Breast epithelium (tissue), 4 donors: ENCODE measurements around the gene REPS2. TPM values are rescaled to one million over a fixed set of nuclear protein-coding genes. Genes with fewer than 3 reads are reported as not detected.

Source experiments
- DNase-seq, 2 donors: peaks; one replicate each; pipeline ENCODE4 v3.0.0-alpha.2; 2019; ENCODE audit warnings: low spot score in 2 of 2
- H3K27ac ChIP-seq, 2 donors: fragments of 200-600 bp; sonication (generic) in 1 of 2; one replicate each; pipeline ENCODE4 v1.5.1; 2016 to 2019; ENCODE audit warnings: mild to moderate bottlenecking in 1 of 2
- H3K27me3 ChIP-seq, 2 donors: fragments of 200-600 bp; sonication (generic) in 1 of 2; one replicate each; pipeline versions ENCODE4 v1.5.1 to v1.6.0; 2017 to 2019; ENCODE audit warnings: control low read depth in 1 of 2, mild to moderate bottlenecking in 1 of 2
- H3K36me3 ChIP-seq: fragments of 200-600 bp; one replicate; pipeline ENCODE4 v1.5.1; 2019
- H3K4me1 ChIP-seq, 2 donors: fragments of 200-600 bp; sonication (generic); one replicate each; pipeline ENCODE4 v1.5.1; 2016 to 2019; ENCODE audit warnings: control low read depth in 1 of 2
- H3K4me3 ChIP-seq, 3 donors: fragments of 200-600 bp; sonication (generic); 1 replicate in 2 of 3; 2 replicates in 1 of 3; pipeline ENCODE4 v1.5.1; 2016 to 2019; ENCODE audit warnings: mild to moderate bottlenecking in 3 of 3, moderate library complexity in 2 of 3
- H3K9me3 ChIP-seq, 2 donors: fragments of 200-600 bp; sonication (generic) in 1 of 2; one replicate each; pipeline ENCODE4 v1.5.1; 2016 to 2019; ENCODE audit warnings: control low read depth in 1 of 2
- POLR2A ChIP-seq: fragments of 450-650 bp; IDR thresholded peaks from one replicate; pipeline ENCODE4 v1.6.1; 2016; ENCODE audit warnings: antibody characterized with exemption, mild to moderate bottlenecking, moderate library complexity
- POLR2AphosphoS5 ChIP-seq, 3 donors: sonication (generic); formaldehyde crosslinking; IDR thresholded peaks; one replicate each; pipeline ENCODE4 v1.6.1; 2017; ENCODE audit warnings: antibody characterized with exemption in 3 of 3
- intact Hi-C: fragments of 100-400 bp; cut with DNase I; formaldehyde crosslinking; loops from one replicate; pipeline ENCODE4 v1.15.1; 2023; ENCODE audit warnings: low total_unique reads
- total RNA-seq, 3 donors: library from RNA; depleted of rRNA; stranded (reverse); fragments of >200 nt; gene quantifications; one replicate each; pipeline ENCODE4 v1.1.0, GENCODE V29; 2016
- TF ChIP-seq, protein P1 (sequence below), 3 donors: fragments of 450-650 bp; IDR thresholded peaks; one replicate each; pipeline ENCODE4 v1.5.1; 2016 to 2017; ENCODE audit warnings: antibody characterized with exemption in 3 of 3, mild to moderate bottlenecking in 3 of 3, moderate library complexity in 3 of 3

The REPS2 gene
- total RNA-seq, 3 donors from 2014 or later = 9.6 to 21.4 (median 13.1) TPM

GRCh38 chrX:17025621-17026302 is 79.3 kb downstream of the REPS2 start:
- no peak overlapping the region for H3K27ac ChIP-seq
- H3K4me3 ChIP-seq = no peak overlapping the region
- H3K4me1 ChIP-seq = no peaks in the 10 kb centered on the region
- no peaks in the 10 kb centered on the region for H3K36me3 ChIP-seq
- H3K27me3 ChIP-seq = peaks cover 0 to 29% of the 10 kb centered on the region in 2 donors
- TF ChIP-seq, protein P1, sequence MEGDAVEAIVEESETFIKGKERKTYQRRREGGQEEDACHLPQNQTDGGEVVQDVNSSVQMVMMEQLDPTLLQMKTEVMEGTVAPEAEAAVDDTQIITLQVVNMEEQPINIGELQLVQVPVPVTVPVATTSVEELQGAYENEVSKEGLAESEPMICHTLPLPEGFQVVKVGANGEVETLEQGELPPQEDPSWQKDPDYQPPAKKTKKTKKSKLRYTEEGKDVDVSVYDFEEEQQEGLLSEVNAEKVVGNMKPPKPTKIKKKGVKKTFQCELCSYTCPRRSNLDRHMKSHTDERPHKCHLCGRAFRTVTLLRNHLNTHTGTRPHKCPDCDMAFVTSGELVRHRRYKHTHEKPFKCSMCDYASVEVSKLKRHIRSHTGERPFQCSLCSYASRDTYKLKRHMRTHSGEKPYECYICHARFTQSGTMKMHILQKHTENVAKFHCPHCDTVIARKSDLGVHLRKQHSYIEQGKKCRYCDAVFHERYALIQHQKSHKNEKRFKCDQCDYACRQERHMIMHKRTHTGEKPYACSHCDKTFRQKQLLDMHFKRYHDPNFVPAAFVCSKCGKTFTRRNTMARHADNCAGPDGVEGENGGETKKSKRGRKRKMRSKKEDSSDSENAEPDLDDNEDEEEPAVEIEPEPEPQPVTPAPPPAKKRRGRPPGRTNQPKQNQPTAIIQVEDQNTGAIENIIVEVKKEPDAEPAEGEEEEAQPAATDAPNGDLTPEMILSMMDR (IDR thresholded peaks at IDR 0.05) = no peak
- TF ChIP-seq POLR2AphosphoS5 (IDR thresholded peaks at IDR 0.05) = no peak
- no peak for TF ChIP-seq POLR2A
- no peaks in the 10 kb centered on the region for H3K9me3 ChIP-seq
- intact Hi-C loops = no loop called here
- no peak for DNase-seq

GRCh38 chrX:17027931-17028330 is 81.5 kb downstream of the REPS2 start:
- TF ChIP-seq, protein P1 (IDR thresholded peaks at IDR 0.05) = no peak
- no peaks in the 10 kb centered on the region for H3K36me3 ChIP-seq
- intact Hi-C loops = no loop called here
- H3K27ac ChIP-seq = no peak overlapping the region
- DNase-seq = no peak
- no peaks in the 10 kb centered on the region for H3K4me1 ChIP-seq
- H3K4me3 ChIP-seq = no peak overlapping the region
- no peaks in the 10 kb centered on the region for H3K9me3 ChIP-seq
- peaks cover 0 to 32% of the 10 kb centered on the region in 2 donors for H3K27me3 ChIP-seq

DNA sequence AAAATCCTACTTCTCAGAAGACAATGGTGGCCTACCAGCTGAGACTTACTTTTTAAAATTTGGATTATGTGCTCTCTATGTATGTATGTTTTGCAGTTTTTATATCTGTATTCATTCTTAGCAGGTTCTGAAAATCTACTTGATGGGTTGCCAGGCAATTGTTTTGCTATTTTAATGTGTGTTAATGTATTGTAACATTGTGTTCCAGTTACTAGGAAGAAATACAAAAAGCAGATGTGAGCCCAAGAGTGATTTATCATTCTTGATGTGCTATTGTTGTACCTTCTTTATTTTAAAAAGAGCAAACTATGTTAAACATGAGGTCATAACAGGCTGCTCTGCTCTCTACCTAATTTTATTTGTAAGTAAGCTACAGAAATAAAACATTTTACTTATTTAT is 81.9 kb downstream of the REPS2 start:
- intact Hi-C loops = no loop called here
- no peaks in the 10 kb centered on the region for H3K4me1 ChIP-seq
- no peak overlapping the region for H3K27ac ChIP-seq

DNA sequence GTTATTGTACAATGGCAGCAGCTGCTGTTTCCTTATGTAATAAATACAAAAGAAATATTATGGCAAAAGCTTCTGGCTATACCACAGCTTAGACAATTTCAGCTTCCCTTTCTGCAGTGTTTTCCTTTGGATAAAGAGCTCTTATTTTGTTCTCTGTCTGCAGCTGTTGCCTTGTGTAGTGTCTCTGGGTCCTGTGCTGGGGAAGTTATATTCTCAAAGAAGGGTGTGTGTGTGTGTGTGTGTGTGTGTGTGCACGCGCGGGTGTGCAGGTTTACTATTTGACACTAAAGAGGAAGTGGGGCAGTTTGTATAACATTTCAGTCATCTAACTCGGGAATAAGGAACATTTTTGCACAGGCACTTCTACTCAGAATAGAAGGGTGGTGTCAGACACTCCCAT is 83.6 kb downstream of the REPS2 start:
- H3K27me3 ChIP-seq = peaks cover 0 to 40% of the 10 kb centered on the region in 2 donors
- intact Hi-C loops = no loop called here
- no peaks in the 10 kb centered on the region for H3K36me3 ChIP-seq
- DNase-seq = no peak
- H3K9me3 ChIP-seq = no peaks in the 10 kb centered on the region
- no peak overlapping the region for H3K4me3 ChIP-seq
- H3K4me1 ChIP-seq = no peaks in the 10 kb centered on the region
- H3K27ac ChIP-seq = no peak overlapping the region
- TF ChIP-seq POLR2A (no peak), POLR2AphosphoS5 (IDR thresholded peaks at IDR 0.05) (no peak)
- TF ChIP-seq, protein P1 (IDR thresholded peaks at IDR 0.05) = no peak

More for the DNA sequence above, 81.9 kb downstream of the REPS2 start:
- Histone ChIP-seq H3K9me3 (no peaks in the 10 kb centered on the region), H3K36me3 (no peaks in the 10 kb centered on the region), H3K27me3 (peaks cover 0 to 36% of the 10 kb centered on the region in 2 donors), H3K4me3 (no peak overlapping the region)
- no peak for DNase-seq
- TF ChIP-seq, protein P1 (IDR thresholded peaks at IDR 0.05) = no peak
- TF ChIP-seq POLR2AphosphoS5 (IDR thresholded peaks at IDR 0.05) (no peak), POLR2A (no peak)

DNA sequence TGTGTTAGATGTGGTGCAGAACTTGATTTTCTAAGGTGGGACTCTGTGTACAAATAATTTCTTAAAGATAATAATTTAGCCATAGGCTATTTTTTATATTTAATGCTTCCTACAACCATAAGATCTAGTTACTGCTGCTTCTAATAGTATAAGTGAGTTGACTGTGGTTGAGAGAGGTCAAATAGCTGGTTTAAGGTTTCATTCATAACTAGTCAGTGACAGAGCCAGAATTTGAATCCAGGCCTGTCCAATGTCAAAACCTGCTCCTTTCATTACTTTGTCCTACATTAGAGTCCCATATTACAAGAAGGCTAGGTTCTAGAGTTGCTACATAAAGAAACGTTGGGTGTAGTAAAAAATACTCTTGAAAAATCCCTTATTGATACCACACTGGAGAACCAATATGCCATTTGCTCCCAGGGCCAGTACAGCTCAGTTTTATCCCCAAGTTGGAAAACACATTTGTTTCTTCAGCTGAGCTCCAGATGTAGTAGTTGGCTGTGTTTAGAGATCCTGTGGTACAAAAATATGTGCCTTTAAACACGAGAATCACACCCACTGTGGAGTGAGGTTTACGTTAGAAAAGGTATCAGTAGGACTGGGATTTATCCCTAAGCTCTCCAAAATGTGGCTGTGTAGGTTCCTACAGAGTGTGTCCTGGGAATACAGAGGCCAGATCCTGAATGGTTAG is 84.3 kb downstream of the REPS2 start:
- Histone ChIP-seq H3K4me1 (no peaks in the 10 kb centered on the region), H3K27ac (no peak overlapping the region), H3K36me3 (no peaks in the 10 kb centered on the region), H3K9me3 (no peaks in the 10 kb centered on the region), H3K27me3 (peaks cover 0 to 40% of the 10 kb centered on the region in 2 donors), H3K4me3 (no peak overlapping the region)
- no peak for DNase-seq
- no peak for TF ChIP-seq POLR2A
- TF ChIP-seq, protein P1 (IDR thresholded peaks at IDR 0.05) = no peak
- TF ChIP-seq POLR2AphosphoS5 (IDR thresholded peaks at IDR 0.05) = no peak
- intact Hi-C loops = no loop called here
